Measurements from ENCODE around the gene AIFM1.
A peak's percentile ranks its signal among the peaks of the same experiment; 100 is the strongest.

AIFM1 gene

GRCh38 chrX:130094696-130095095 lies 70.9 kb downstream of the AIFM1 start:
- no peak for DNase-seq
- TF ChIP-seq CTCF (IDR thresholded peaks at IDR 0.05; ENCODE audit: low read length): no peak
- no peak for TF ChIP-seq EZH2phosphoT487 (IDR thresholded peaks at IDR 0.05; ENCODE audit: low read length)
- H3K9me2 ChIP-seq (replicated peaks; ENCODE audit: insufficient read depth, low read length): no peaks in the 10 kb centered on the region
- H3K79me2 ChIP-seq (ENCODE audit: low read length): no peaks in the 10 kb centered on the region; the same call in none of the 2 replicates
- no peak overlapping the region for H2AFZ ChIP-seq (ENCODE audit: low read length)
- H3K36me3 ChIP-seq (replicated peaks; ENCODE audit: insufficient read depth, low read length): no peaks in the 10 kb centered on the region
- no peaks in the 10 kb centered on the region for H3F3A ChIP-seq (ENCODE audit: insufficient read depth, low read length)
- H3K9ac ChIP-seq (ENCODE audit: low read length): no peak overlapping the region
- H4K20me1 ChIP-seq (ENCODE audit: insufficient read depth, low read length): no peaks in the 10 kb centered on the region
- no peak overlapping the region for H3K4me2 ChIP-seq (ENCODE audit: low read depth, low read length)
- no peaks in the 10 kb centered on the region for H3K9me3 ChIP-seq (replicated peaks; ENCODE audit: insufficient read depth, low read length)
- no peak overlapping the region for H3K27ac ChIP-seq (ENCODE audit: low read length)
- no peak overlapping the region for H3K4me3 ChIP-seq (ENCODE audit: low read length)
- H3K4me1 ChIP-seq (ENCODE audit: low read length): peaks cover 13% of the 10 kb centered on the region
- no peaks in the 10 kb centered on the region for H3K27me3 ChIP-seq (replicated peaks; ENCODE audit: insufficient read depth, low read length)

- Histone ChIP-seq H3K9me3 (replicated peaks; ENCODE audit: insufficient read depth, low read length) (no peaks in the 10 kb centered on the region), H3K9me2 (replicated peaks; ENCODE audit: insufficient read depth, low read length) (no peaks in the 10 kb centered on the region), H3K4me1 (ENCODE audit: low read length) (peaks cover 13% of the 10 kb centered on the region), H3K79me2 (ENCODE audit: low read length) (no peaks in the 10 kb centered on the region; the same call in 1 of the 2 replicates), H3K4me2 (ENCODE audit: low read depth, low read length) (no peak overlapping the region), H4K20me1 (ENCODE audit: insufficient read depth, low read length) (no peaks in the 10 kb centered on the region), H3K27me3 (replicated peaks; ENCODE audit: insufficient read depth, low read length) (no peaks in the 10 kb centered on the region), H3K9ac (ENCODE audit: low read length) (no peak overlapping the region), H2AFZ (ENCODE audit: low read length) (no peak overlapping the region), H3F3A (ENCODE audit: insufficient read depth, low read length) (no peaks in the 10 kb centered on the region), H3K27ac (ENCODE audit: low read length) (no peak overlapping the region), H3K4me3 (ENCODE audit: low read length) (no peak overlapping the region), H3K36me3 (replicated peaks; ENCODE audit: insufficient read depth, low read length) (no peaks in the 10 kb centered on the region)
- TF ChIP-seq EZH2phosphoT487 (IDR thresholded peaks at IDR 0.05; ENCODE audit: low read length) (no peak), EZH2 (optimal IDR thresholded peaks at IDR 0.05; ENCODE audit: low read depth, low read length) (no peak), CTCF (IDR thresholded peaks at IDR 0.05; ENCODE audit: low read length) (no peak)
- no peak for DNase-seq
These were observed 72.4 kb downstream of the AIFM1 start for GRCh38 chrX:130093271-130093670.

- Histone ChIP-seq H3K4me3 (ENCODE audit: low read length) (peak overlapping the region; percentile 50), H4K20me1 (ENCODE audit: insufficient read depth, low read length) (no peaks in the 10 kb centered on the region), H3K36me3 (replicated peaks; ENCODE audit: insufficient read depth, low read length) (no peaks in the 10 kb centered on the region), H3K9ac (ENCODE audit: low read length) (peak overlapping the region; percentile 20; the same call in 1 of the 2 replicates), H3K9me3 (replicated peaks; ENCODE audit: insufficient read depth, low read length) (no peaks in the 10 kb centered on the region), H3F3A (ENCODE audit: insufficient read depth, low read length) (no peaks in the 10 kb centered on the region), H3K27ac (ENCODE audit: low read length) (peak overlapping the region; percentile 52; the same call in 1 of the 2 replicates), H3K27me3 (replicated peaks; ENCODE audit: insufficient read depth, low read length) (no peaks in the 10 kb centered on the region), H2AFZ (ENCODE audit: low read length) (peak overlapping the region; percentile 33; the same call in 1 of the 2 replicates), H3K4me1 (ENCODE audit: low read length) (peaks cover 13% of the 10 kb centered on the region), H3K4me2 (ENCODE audit: low read depth, low read length) (peak overlapping the region; percentile 66), H3K79me2 (ENCODE audit: low read length) (no peaks in the 10 kb centered on the region), H3K9me2 (replicated peaks; ENCODE audit: insufficient read depth, low read length) (no peaks in the 10 kb centered on the region)
- no peak for TF ChIP-seq EZH2 (optimal IDR thresholded peaks at IDR 0.05; ENCODE audit: low read depth, low read length)
- TF ChIP-seq CTCF (IDR thresholded peaks at IDR 0.05; ENCODE audit: low read length): peak; percentile 30
- DNase-seq: peak; percentile 93
These were observed 73.6 kb downstream of the AIFM1 start for GRCh38 chrX:130091980-130092522.

All from MM.1S (cell line).